T follicular helper cell (primary cell): ENCODE data around the gene ACER3.

Source experiments
- DNase-seq: peaks from one replicate; pipeline ENCODE4 v3.0.0-alpha.2; 2020; ENCODE audit warnings: low read depth

ACER3 gene

GRCh38 chr11:77074205-77074604 lies 213.5 kb downstream of the ACER3 start:
- no peak for DNase-seq

GRCh38 chr11:77074626-77075221 lies 214.0 kb downstream of the ACER3 start:
- no peak for DNase-seq

- DNase-seq: no peak
These were observed 214.7 kb downstream of the ACER3 start for GRCh38 chr11:77075425-77075905.
